ENCODE data around the gene SNAP25.

The SNAP25 gene

DNA sequence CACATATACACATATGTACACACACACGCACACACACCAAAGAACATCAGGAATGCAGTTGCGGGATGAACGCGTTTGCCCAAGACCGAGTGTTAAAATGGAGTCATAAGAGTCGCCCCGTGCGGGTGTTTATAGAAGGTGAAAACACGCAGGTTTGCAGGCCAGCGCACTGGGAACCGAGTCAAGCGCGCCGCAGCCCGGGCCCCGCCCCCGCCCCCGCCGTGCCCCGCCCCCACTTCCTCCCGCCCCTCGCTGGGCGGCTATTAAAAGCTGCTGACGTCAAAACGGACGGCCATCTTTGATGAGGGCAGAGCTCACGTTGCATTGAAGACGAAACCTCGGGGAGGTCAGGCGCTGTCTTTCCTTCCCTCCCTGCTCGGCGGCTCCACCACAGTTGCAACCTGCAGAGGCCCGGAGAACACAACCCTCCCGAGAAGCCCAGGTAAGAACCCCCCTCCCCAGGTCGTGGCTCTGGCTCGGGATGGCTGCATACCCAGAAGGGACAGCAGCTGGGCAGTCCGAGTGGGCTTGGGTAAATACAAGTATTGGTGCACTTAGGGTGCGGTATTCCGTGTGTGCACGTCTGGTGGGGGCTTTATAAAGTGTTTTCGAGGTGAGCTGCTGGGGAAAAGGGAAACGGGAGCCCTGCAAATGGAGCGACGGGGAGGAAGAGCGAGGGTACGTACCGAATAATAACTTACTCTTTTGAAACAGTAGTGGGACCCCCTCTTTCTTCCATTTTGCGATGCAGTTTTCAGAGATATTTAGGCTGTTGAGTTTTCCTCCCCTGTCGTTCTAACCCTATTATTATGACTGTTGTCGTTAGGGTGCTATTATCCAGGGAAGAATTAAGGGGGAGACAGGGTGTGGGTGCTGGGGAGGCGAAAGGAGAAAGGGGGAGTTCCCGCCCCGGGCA is at the start of gene SNAP25:
Gene SNAP25, plus strand, starts transcription at position 295 of the 916 bp plus-strand sequence. CDS start 56,662 bp downstream, outside the sequence.
- peak; percentile 31 to 95 (median 81) for DNase-seq

GRCh38 chr20:10169752-10170151 is 48.9 kb upstream of the SNAP25 start:
- no peak for DNase-seq

- no peak for DNase-seq
Measured at GRCh38 chr20:10170261-10170660, 48.4 kb upstream of the SNAP25 start.

- DNase-seq = peak in 51 of 56 donors; percentile 4 to 81 (median 56)
Measured at GRCh38 chr20:10171864-10172751, 46.5 kb upstream of the SNAP25 start.

DNA sequence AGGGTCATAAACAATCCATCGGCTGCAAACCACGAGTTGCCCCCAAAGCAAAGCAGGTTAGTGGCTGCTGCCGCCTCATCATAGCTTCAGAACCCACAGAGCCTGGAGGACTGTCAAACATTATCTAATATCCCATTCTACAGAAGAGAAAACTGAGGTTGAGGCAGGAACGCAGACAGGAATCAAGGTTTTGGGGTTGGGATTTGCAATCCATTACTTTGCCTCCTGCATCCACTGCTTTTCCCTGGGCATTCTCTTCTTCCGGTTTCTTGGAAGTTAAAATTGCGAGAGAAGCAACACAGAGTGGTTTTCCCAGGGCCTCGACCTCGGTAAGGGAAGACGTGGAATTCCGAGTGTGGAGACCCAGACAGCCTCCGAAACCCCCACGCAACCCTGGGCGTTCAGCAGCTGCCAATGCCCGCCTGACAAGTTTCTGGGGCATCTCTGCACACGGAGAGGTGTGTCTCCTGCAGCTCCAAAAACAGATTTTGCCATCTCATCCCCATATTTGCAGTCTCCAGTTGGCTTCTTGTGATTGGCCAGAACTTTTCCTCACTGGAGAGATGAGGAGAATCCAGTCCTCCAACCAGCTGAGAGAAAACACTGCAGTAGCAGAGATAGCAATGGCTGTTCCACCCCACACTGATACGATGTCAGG is 45.5 kb upstream of the SNAP25 start:
- DNase-seq = peak in 19 of 56 donors; percentile 1 to 33 (median 11)

DNA sequence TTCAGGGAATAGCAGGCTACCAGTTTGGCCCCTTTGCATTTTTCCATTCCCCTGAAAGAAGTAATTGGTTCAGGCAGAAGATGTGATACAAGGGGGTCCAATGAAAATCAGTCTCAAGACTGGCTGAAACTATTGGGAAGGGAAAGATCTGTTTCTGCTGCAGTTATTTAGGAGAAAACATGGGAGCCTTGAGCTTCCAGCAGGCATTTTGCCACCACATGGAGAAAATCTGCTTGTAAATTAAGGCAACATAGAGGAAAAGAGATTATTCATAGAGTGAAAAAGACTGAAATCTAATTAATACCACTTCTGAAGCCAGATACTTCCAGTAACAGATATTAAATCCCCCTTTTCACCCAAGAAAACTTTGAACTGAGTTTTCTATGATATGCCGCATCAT is 44.2 kb upstream of the SNAP25 start:
- no peak for DNase-seq

- DNase-seq = no peak
Measured at GRCh38 chr20:10177326-10177725, 41.3 kb upstream of the SNAP25 start.

DNA sequence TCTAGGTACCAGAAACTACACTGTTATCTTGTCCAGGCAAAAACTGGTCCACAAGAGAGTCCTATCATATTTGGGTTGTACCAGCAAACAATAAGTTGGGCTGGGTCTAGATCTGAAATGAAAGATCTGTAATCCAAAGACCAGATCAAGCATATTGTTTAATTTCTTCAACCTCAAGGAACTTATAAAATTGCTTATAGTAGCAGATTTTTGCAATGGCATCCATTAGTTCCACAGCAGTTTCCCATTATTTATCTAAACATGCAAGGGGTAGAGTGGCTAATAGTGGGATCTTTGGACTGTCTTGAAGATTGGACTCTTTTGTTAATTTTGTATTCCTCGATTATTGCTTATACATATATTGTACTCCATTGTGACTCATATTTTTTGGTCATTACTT is 40.5 kb upstream of the SNAP25 start:
- no peak for DNase-seq

DNA sequence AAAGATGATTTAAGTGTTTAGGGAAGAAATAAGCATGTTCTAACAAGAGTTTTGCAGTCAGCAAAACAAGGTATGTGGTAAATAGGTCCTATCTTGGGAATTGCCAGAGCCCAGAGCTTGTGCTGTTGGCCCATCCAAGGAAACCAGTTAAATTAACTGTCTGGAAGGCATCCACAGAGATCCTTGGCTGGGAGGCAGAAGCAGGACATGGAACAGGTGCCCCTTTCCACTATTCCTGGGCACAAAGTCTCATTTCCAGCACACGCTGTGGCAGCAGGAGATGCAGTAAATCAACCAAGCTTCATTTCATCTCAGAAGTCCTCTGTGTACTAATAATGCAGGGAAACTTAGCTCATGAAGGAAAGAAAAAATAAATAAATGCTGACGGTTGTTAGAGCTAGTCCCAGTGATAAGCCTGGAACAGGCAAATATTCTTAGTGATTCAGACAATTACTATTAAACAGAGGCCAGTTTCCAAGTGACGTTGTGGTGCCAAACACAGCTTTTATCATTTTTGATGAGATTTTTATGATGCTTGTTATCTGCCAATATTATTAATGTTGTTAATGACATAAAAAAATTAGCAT is 39.8 kb upstream of the SNAP25 start:
- no peak for DNase-seq

- DNase-seq = peak in 1 of 56 donors; percentile 0
Measured at GRCh38 chr20:10179574-10180298, 38.9 kb upstream of the SNAP25 start.

- DNase-seq = no peak
Measured at GRCh38 chr20:10180651-10181235, 37.9 kb upstream of the SNAP25 start.

- peak in 36 of 56 donors; percentile 1 to 68 (median 28) for DNase-seq
Measured at GRCh38 chr20:10185741-10186558, 32.7 kb upstream of the SNAP25 start.

- no peak for DNase-seq
Measured at GRCh38 chr20:10190456-10190855, 28.2 kb upstream of the SNAP25 start.

DNA sequence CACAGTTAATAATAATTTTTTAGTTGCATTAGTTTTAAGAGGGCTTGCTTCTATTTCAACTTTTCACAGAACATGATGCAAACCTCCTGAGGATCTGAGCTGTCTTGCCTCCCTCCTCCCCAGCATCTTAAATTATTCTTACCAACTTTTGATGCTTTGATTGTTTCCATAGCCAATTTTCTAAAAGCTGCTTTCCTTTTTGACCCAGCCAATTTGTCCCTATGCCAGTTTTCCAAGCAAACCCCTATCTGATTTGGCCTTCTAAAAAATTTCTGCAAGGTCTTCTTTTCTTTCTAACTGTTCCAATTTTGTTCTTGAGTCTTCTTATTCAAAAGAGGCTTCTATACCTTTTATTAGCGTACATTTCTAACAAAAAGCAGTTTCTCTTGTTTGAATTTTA is 26.5 kb upstream of the SNAP25 start:
- no peak for DNase-seq

- DNase-seq = no peak
Measured at GRCh38 chr20:10194166-10194565, 24.5 kb upstream of the SNAP25 start.

GRCh38 chr20:10200330-10200729 is 18.3 kb upstream of the SNAP25 start:
- no peak for DNase-seq

DNA sequence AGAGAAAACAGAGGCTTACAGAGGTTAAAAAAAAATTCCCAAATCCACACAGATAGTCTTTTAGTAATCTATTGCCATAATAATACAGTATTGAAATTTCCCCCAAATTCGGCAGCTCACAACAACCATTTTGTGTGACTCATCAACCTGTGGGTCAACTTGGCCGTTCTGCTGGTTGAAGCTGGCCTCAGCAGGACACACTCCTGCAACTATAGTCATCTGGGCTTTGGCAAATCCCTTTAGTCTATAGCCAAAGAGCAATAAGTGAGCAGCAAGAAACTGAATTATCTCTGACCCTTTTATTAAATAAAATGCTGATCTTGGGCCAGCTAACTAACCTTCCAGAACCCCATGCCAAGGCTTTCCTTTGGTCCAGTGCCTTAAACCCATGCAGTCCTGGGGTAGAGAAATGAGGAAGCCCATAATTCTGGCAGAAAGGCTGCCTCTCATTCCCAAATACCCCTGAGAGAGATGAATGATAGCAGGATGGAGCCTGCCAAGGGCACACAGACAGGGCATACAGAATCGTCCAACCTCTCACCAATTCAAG is 17.2 kb upstream of the SNAP25 start:
- peak in 1 of 56 donors; percentile 3 for DNase-seq

DNA sequence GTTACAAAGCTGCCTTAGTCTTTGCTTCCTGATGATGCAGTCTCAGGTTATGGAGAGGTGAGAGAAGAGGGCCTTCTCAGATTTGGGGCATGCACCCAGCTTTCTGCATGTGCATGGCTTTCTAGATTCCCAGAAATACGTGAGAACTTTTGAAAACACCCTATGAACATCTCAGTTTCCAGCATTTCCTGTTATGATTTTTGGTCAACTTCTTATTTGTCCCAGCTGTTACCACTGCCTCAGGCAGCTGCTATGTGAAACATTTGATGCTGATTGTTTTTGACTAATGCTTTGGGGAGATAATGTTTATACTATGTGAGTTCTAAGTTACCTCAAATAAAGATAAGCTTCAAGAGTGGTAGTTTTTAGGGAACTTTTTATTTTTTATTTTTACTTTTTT is 9.5 kb upstream of the SNAP25 start:
- DNase-seq = no peak

- DNase-seq = no peak
Measured at GRCh38 chr20:10213526-10213925, 5.1 kb upstream of the SNAP25 start.

Measured in nucleus accumbens (tissue), 56 donors.